Trophoblast cell (in vitro differentiated cells and primary cell): ENCODE results near the gene ST3GAL4.

Experiments
- DNase-seq, 2 donors: peaks; one replicate each; pipeline ENCODE4 v3.0.0-alpha.2; 2016
- H2AFZ ChIP-seq: 2 replicates; pipeline ENCODE4 v1.6.1; 2013; ENCODE audit warnings: low read length, moderate library complexity, mild to moderate bottlenecking; ENCODE audit not compliant: insufficient read depth, poor library complexity
- H2AK5ac ChIP-seq: 2 replicates; pipeline ENCODE4 v1.6.1; 2013; ENCODE audit warnings: mild to moderate bottlenecking, low read length
- H2BK120ac ChIP-seq: 2 replicates; pipeline ENCODE4 v1.6.1; 2013; ENCODE audit warnings: low read length, mild to moderate bottlenecking, moderate library complexity; ENCODE audit not compliant: insufficient read depth, poor library complexity
- H2BK12ac ChIP-seq: 2 replicates; pipeline ENCODE4 v1.6.1; 2013; ENCODE audit warnings: mild to moderate bottlenecking, low read length, moderate library complexity
- H2BK5ac ChIP-seq: 2 replicates; pipeline ENCODE4 v1.6.1; 2013; ENCODE audit warnings: low read length, low read depth, moderate library complexity, mild to moderate bottlenecking; ENCODE audit not compliant: poor library complexity
- H3K14ac ChIP-seq: 2 replicates; pipeline ENCODE4 v1.6.1; 2013; ENCODE audit warnings: mild to moderate bottlenecking, low read length
- H3K18ac ChIP-seq: 2 replicates; pipeline ENCODE4 v1.6.1; 2013; ENCODE audit warnings: mild to moderate bottlenecking, low read length
- H3K23ac ChIP-seq: 2 replicates; pipeline ENCODE4 v1.6.1; 2013; ENCODE audit warnings: low read length
- H3K27ac ChIP-seq: 2 replicates; pipeline ENCODE4 v1.5.1; 2013; ENCODE audit warnings: low read depth, mild to moderate bottlenecking, inconsistent platforms, low read length, moderate library complexity
- H3K27me3 ChIP-seq: 2 replicates; pipeline ENCODE4 v1.6.1; 2013; ENCODE audit warnings: inconsistent platforms, mild to moderate bottlenecking, low read length, moderate library complexity; ENCODE audit not compliant: insufficient read depth
- H3K36me3 ChIP-seq, 2 experiments: 1 replicate in 1 of 2; 2 replicates in 1 of 2; pipeline ENCODE4 v1.6.1; 2013; ENCODE audit warnings: low read length in 2 of 2, mild to moderate bottlenecking in 2 of 2, moderate library complexity in 1 of 2; ENCODE audit not compliant: insufficient read depth in 2 of 2, control insufficient read depth in 1 of 2
- H3K4ac ChIP-seq: 2 replicates; pipeline ENCODE4 v1.6.1; 2013; ENCODE audit warnings: low read depth, mild to moderate bottlenecking, low read length, moderate library complexity
- H3K4me1 ChIP-seq, 2 experiments: 1 replicate in 1 of 2; 2 replicates in 1 of 2; pipeline ENCODE4 v1.6.1; 2013; ENCODE audit warnings: low read length in 2 of 2, mild to moderate bottlenecking in 2 of 2, moderate library complexity in 1 of 2; ENCODE audit not compliant: insufficient read depth in 2 of 2, control insufficient read depth in 1 of 2
- H3K4me2 ChIP-seq: 2 replicates; pipeline ENCODE4 v1.6.1; 2013; ENCODE audit warnings: inconsistent platforms, mild to moderate bottlenecking, low read length, moderate library complexity
- H3K4me3 ChIP-seq: 2 replicates; pipeline ENCODE4 v1.5.1; 2013; ENCODE audit warnings: mild to moderate bottlenecking, low read depth, low read length, inconsistent platforms
- H3K79me1 ChIP-seq: one replicate; pipeline ENCODE4 v1.6.1; 2013; ENCODE audit warnings: low read length
- H3K79me2 ChIP-seq: 2 replicates; pipeline ENCODE4 v1.6.1; 2013; ENCODE audit warnings: low read length, mild to moderate bottlenecking; ENCODE audit not compliant: control insufficient read depth, insufficient read depth, poor library complexity
- H3K9ac ChIP-seq: 2 replicates; pipeline ENCODE4 v1.6.1; 2013; ENCODE audit warnings: mild to moderate bottlenecking, low read length
- H3K9me3 ChIP-seq: 2 replicates; pipeline ENCODE4 v1.6.1; 2013; ENCODE audit warnings: low read depth, mild to moderate bottlenecking, control low read depth, inconsistent platforms, low read length; ENCODE audit not compliant: insufficient read depth
- H4K12ac ChIP-seq: 2 replicates; pipeline ENCODE4 v1.6.1; 2013; ENCODE audit warnings: low read depth, mild to moderate bottlenecking, low read length, moderate library complexity
- H4K8ac ChIP-seq: 2 replicates; pipeline ENCODE4 v1.6.1; 2013; ENCODE audit warnings: low read depth, mild to moderate bottlenecking, low read length, moderate library complexity
- H4K91ac ChIP-seq: one replicate; pipeline ENCODE4 v1.6.1; 2013; ENCODE audit warnings: low read depth, mild to moderate bottlenecking, low read length, moderate library complexity
- WGBS: extraction: QIAGEN DNeasy Blood & Tissue Kit; methylation state at CpG from one replicate; pipeline ENCODE4 v1.1.7; 2013; ENCODE audit warnings: missing lambda C conversion rate; ENCODE audit not compliant: insufficient read length, insufficient coverage; ENCODE audit errors: extremely low coverage; 5-methylcytosine and 5-hydroxymethylcytosine counted together

Gene ST3GAL4

DNA sequence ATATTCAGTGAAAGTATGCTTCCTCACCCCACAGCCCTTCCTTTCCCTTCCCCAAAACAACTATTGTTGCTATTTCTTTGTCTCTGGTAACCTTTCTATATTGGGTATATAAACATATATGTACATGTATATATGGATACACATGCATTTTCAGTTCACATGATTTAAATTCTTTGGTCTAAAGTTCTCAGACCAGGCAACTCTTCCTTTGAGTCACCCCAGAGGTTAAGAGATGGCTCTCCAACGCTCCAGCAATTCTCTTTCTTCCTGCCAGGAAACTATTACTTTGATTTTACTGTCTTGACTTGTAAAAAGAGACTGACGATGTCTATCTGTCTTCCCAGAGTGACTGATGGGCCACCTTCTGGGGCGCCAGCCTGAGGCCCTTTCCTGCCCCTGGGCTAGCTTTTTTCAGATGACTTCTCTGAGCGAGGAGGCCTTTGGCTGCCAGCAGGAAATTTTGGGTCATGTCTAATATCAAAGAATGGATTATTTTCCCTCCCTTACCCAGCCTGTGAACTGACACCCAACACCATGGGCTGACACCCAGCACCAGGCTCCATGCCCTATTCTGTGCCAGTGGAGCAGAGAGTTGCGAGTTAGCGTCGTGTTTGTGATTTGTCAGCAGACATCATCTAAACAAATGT is 14.4 kb upstream of the ST3GAL4 start:
- Histone ChIP-seq H3K23ac (no peak overlapping the region), H2BK120ac (no peak overlapping the region), H3K4me2 (no peak overlapping the region), H4K12ac (no peak overlapping the region), H3K27ac (no peak overlapping the region), H2AK5ac (no peak overlapping the region), H3K27me3 (no peaks in the 10 kb centered on the region), H3K14ac (no peak overlapping the region), H3K9ac (no peak overlapping the region), H3K4ac (no peak overlapping the region), H3K36me3 (peaks cover 4% of the 10 kb centered on the region in 2 experiments), H3K4me1 (peaks cover 28 to 33% of the 10 kb centered on the region in 2 experiments), H4K8ac (no peak overlapping the region), H3K79me1 (peaks cover 10% of the 10 kb centered on the region), H3K4me3 (no peak overlapping the region), H2BK12ac (no peak overlapping the region), H2BK5ac (no peak overlapping the region), H4K91ac (no peak overlapping the region), H2AFZ (no peak overlapping the region), H3K79me2 (peaks cover 1% of the 10 kb centered on the region), H3K9me3 (no peaks in the 10 kb centered on the region), H3K18ac (no peak overlapping the region)
- no CpG with 5 or more reads among the region's 7 CpGs for WGBS
- DNase-seq, result no peak

DNA sequence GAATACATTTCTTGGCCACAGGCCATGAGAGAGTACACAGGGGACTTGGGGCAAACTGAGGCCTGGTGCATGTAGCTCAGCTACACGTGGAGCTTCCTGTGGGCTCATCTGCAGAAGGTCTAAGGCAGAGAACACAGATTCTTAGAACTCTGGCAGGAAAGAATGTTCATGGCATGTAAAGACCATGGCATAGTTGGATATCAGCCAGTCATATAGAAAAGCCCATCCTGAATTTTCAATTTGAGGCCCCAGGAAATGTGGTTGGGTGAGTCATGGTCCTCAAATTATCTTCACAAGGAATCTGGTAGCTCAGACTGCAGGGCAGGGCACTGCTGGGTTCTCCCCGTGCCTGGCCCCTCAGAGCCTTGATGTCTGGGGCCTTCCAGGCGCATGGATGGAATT is 13.7 kb upstream of the ST3GAL4 start:
- Histone ChIP-seq H3K9ac (no peak overlapping the region), H3K4me3 (no peak overlapping the region), H3K9me3 (no peaks in the 10 kb centered on the region), H3K4ac (no peak overlapping the region), H3K23ac (no peak overlapping the region), H4K91ac (no peak overlapping the region), H4K8ac (no peak overlapping the region), H4K12ac (no peak overlapping the region), H3K36me3 (peaks cover 6% of the 10 kb centered on the region in 2 experiments), H2AFZ (no peak overlapping the region), H2BK120ac (no peak overlapping the region), H3K79me1 (peaks cover 9% of the 10 kb centered on the region), H3K14ac (no peak overlapping the region), H3K4me2 (no peak overlapping the region), H3K79me2 (peaks cover 1% of the 10 kb centered on the region), H2BK12ac (peak overlapping the region; percentile 17), H2BK5ac (no peak overlapping the region), H3K18ac (no peak overlapping the region), H2AK5ac (no peak overlapping the region), H3K27ac (no peak overlapping the region), H3K4me1 (peaks cover 24 to 26% of the 10 kb centered on the region in 2 experiments), H3K27me3 (no peaks in the 10 kb centered on the region)
- DNase-seq, result no peak
- no CpG with 5 or more reads among the region's 3 CpGs for WGBS

DNA sequence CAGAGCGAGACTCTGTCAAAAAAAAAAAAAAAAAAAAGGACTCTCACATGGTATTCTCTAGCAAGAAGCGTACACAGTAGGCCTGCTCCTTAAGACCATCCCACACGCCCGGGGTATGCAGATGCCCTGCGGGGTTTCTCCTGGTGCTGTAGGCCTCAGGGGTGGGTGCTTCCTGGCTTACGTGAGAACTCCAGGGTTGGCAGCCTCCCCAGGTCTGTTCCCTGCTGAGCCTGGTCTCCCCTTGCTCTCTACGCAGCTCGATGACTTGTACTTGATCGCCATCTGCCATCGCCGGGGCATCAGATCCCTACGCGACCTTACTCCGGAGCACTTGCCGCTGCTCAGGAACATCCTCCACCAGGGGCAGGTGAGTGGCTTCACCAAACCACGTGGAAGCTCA is 12.4 kb upstream of the ST3GAL4 start:
- H2BK12ac ChIP-seq, result no peak overlapping the region
- H3K9ac ChIP-seq, result no peak overlapping the region
- H3K4me1 ChIP-seq, result peaks cover 19% of the 10 kb centered on the region in 2 experiments
- peaks cover 7% of the 10 kb centered on the region for H3K79me1 ChIP-seq
- peaks cover 2% of the 10 kb centered on the region for H3K9me3 ChIP-seq
- no peak overlapping the region for H3K27ac ChIP-seq
- H3K4me3 ChIP-seq, result no peak overlapping the region
- H3K18ac ChIP-seq, result no peak overlapping the region
- no CpG with 5 or more reads among the region's 16 CpGs for WGBS
- peaks cover 6 to 9% of the 10 kb centered on the region in 2 experiments for H3K36me3 ChIP-seq
- no peaks in the 10 kb centered on the region for H3K79me2 ChIP-seq
- H3K4me2 ChIP-seq, result no peak overlapping the region
- H4K8ac ChIP-seq, result no peak overlapping the region
- H2BK5ac ChIP-seq, result no peak overlapping the region
- H4K12ac ChIP-seq, result no peak overlapping the region
- H3K23ac ChIP-seq, result no peak overlapping the region
- no peak overlapping the region for H2BK120ac ChIP-seq
- H3K14ac ChIP-seq, result no peak overlapping the region
- DNase-seq, result no peak
- no peak overlapping the region for H3K4ac ChIP-seq
- H2AFZ ChIP-seq, result no peak overlapping the region
- no peak overlapping the region for H2AK5ac ChIP-seq
- H3K27me3 ChIP-seq, result no peaks in the 10 kb centered on the region
- H4K91ac ChIP-seq, result no peak overlapping the region

- no peaks in the 10 kb centered on the region for H3K79me2 ChIP-seq
- H3K23ac ChIP-seq, result no peak overlapping the region
- no peak overlapping the region for H3K18ac ChIP-seq
- DNase-seq, result no peak
- H4K91ac ChIP-seq, result no peak overlapping the region
- H2AFZ ChIP-seq, result no peak overlapping the region
- no CpG with 5 or more reads among the region's 11 CpGs for WGBS
- no peaks in the 10 kb centered on the region for H3K27me3 ChIP-seq
- H3K4me2 ChIP-seq, result no peak overlapping the region
- H2BK12ac ChIP-seq, result no peak overlapping the region
- no peak overlapping the region for H3K14ac ChIP-seq
- peaks cover 10% of the 10 kb centered on the region for H3K79me1 ChIP-seq
- H3K4ac ChIP-seq, result no peak overlapping the region
- peaks cover 19 to 23% of the 10 kb centered on the region in 2 experiments for H3K4me1 ChIP-seq
- H3K27ac ChIP-seq, result no peak overlapping the region
- peaks cover 3 to 11% of the 10 kb centered on the region in 2 experiments for H3K36me3 ChIP-seq
- no peak overlapping the region for H4K12ac ChIP-seq
- no peak overlapping the region for H3K9ac ChIP-seq
- H3K4me3 ChIP-seq, result no peak overlapping the region
- no peak overlapping the region for H2BK120ac ChIP-seq
- H2AK5ac ChIP-seq, result no peak overlapping the region
- H4K8ac ChIP-seq, result no peak overlapping the region
- H2BK5ac ChIP-seq, result no peak overlapping the region
- H3K9me3 ChIP-seq, result peaks cover 2% of the 10 kb centered on the region
Observed at GRCh38 chr11:126344141-126345080, 11.1 kb upstream of the ST3GAL4 start.
